IPS-20b (cell line): ENCODE measurements around the gene TMEM223.
"Not testable (repeated sequence)": the region's sequence is repeated elsewhere in the genome, so short reads cannot be mapped to it uniquely, and the experiment has no call there.

Source experiments
- H3K27ac ChIP-seq: one replicate; pipeline ENCODE4 v1.5.1; 2013; ENCODE audit warnings: low read length
- H3K27me3 ChIP-seq: 2 replicates; pipeline ENCODE4 v1.6.1; 2013; ENCODE audit warnings: mild to moderate bottlenecking, low read length, inconsistent platforms; ENCODE audit not compliant: insufficient read depth
- H3K36me3 ChIP-seq: 2 replicates; pipeline ENCODE4 v1.6.1; 2013; ENCODE audit warnings: low read depth, mild to moderate bottlenecking, inconsistent platforms, low read length, moderate library complexity; ENCODE audit not compliant: insufficient read depth
- H3K4me1 ChIP-seq: 2 replicates; pipeline ENCODE4 v1.6.1; 2013; ENCODE audit warnings: mild to moderate bottlenecking, control low read depth, inconsistent platforms, low read length, moderate library complexity; ENCODE audit not compliant: insufficient read depth
- H3K4me3 ChIP-seq: 2 replicates; pipeline ENCODE4 v1.5.1; 2013; ENCODE audit warnings: mild to moderate bottlenecking, low read length, inconsistent platforms
- H3K9ac ChIP-seq: 2 replicates; pipeline ENCODE4 v1.6.1; 2013; ENCODE audit warnings: low read depth, mild to moderate bottlenecking, inconsistent platforms, low read length, moderate library complexity
- H3K9me3 ChIP-seq: 2 replicates; pipeline ENCODE4 v1.6.1; 2013; ENCODE audit warnings: mild to moderate bottlenecking, low read depth, low read length, inconsistent platforms; ENCODE audit not compliant: insufficient read depth

The TMEM223 gene

GRCh38 chr11:62771144-62772021 lies 20.4 kb downstream of the TMEM223 start, which contains the start of gene TAF6L:
Gene TAF6L (plus strand): TSS chr11:62771396. CDS start chr11:62775784, 4,388 bp downstream.
- H3K9me3 ChIP-seq, result no peaks in the 10 kb centered on the region
- peak within 1 kb of the TSS; percentile 80; the same call in 1 of the 2 replicates for H3K9ac ChIP-seq
- peak within 1 kb of the TSS; percentile 66 for H3K27ac ChIP-seq
- no peaks in the 10 kb centered on the region for H3K27me3 ChIP-seq
- H3K4me1 ChIP-seq, result peaks cover 7% of the 10 kb centered on the region; the same call in 1 of the 2 replicates
- H3K36me3 ChIP-seq, result peaks cover 42% of the 10 kb centered on the region
- H3K4me3 ChIP-seq, result peak within 1 kb of the TSS; percentile 91

- Histone ChIP-seq H3K9ac (peak overlapping the region; percentile 80; the same call in 1 of the 2 replicates), H3K9me3 (no peaks in the 10 kb centered on the region), H3K27me3 (no peaks in the 10 kb centered on the region), H3K4me1 (peaks cover 7% of the 10 kb centered on the region; the same call in 1 of the 2 replicates), H3K27ac (peak overlapping the region; percentile 66), H3K36me3 (peaks cover 42% of the 10 kb centered on the region), H3K4me3 (peak overlapping the region; percentile 91)
Measured at GRCh38 chr11:62770778-62771143, 21.0 kb downstream of the TMEM223 start.

DNA sequence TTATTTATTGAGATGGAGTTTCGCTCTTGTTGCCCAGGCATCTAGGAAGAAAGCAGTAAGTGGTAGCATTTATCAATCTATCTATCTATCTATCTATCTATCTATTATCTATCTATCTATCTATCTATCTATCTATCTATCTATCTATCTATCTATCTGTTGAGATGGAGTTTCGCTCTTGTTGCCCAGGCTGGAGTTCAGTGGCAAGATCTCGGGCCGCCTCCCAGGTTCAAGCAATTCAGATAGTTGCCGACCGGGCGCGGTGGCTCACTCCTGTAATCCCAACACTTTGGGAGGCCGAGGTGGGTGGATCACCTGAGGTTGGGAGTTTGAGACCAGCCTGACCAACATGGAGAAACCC lies 31.0 kb downstream of the TMEM223 start:
- not testable (repeated sequence) for H3K9ac ChIP-seq, H3K9me3 ChIP-seq, H3K27ac ChIP-seq, H3K27me3 ChIP-seq
- peaks cover 27% of the 10 kb centered on the region for H3K36me3 ChIP-seq
- H3K4me1 ChIP-seq, result peaks cover 15% of the 10 kb centered on the region
- H3K4me3 ChIP-seq, result peak overlapping the region; percentile 42; the same call in 1 of the 2 replicates

DNA sequence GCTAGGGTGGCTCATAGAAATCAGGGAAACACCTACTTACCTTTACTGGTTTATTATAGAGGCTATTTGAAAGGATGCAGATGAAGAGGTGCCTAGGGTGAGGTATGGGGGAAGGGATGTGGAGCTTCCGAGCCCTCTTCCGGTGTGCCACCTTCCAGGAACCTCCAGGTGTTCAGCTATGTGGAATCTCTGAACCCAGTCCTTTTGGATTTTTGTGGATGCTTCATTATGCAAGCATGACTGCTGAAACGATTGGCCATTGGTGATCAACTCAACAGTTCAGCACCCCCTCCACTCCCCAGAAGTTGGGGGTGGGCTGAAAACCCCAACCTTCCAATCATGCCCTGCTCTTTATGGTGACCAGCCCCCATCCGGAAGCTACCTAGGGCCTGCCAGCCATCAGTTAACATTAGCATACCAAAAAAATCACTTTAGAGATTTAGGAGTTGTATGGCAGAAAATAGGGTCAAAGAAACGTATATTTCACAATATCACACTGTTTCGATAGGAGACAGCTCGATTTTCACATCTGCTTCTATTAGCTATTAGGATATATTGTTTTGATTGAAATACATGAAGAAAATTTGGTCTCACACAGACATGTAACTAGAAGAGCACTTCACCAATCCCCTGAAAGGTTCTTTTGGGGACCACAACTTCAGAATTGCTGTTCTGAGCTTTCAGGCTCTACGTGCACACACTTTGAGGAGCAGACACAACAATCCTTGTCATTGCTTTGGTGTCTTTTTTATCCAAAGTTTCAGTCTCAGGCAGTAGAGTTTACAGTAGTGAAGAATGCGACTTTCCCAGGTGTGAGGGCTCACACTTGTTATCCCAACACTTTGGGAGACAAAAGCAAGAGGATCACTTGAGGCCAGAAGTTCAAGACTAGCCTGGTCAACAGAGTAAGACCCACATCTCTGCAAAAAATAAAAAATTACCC lies 33.7 kb downstream of the TMEM223 start:
- peaks cover 19% of the 10 kb centered on the region for H3K4me1 ChIP-seq
- peaks cover 9% of the 10 kb centered on the region for H3K36me3 ChIP-seq
- H3K27me3 ChIP-seq, result no peaks in the 10 kb centered on the region
- H3K27ac ChIP-seq, result peak overlapping the region; percentile 75
- H3K9me3 ChIP-seq, result no peaks in the 10 kb centered on the region
- peak overlapping the region; percentile 80 for H3K4me3 ChIP-seq
- peak overlapping the region; percentile 87; the same call in 1 of the 2 replicates for H3K9ac ChIP-seq

DNA sequence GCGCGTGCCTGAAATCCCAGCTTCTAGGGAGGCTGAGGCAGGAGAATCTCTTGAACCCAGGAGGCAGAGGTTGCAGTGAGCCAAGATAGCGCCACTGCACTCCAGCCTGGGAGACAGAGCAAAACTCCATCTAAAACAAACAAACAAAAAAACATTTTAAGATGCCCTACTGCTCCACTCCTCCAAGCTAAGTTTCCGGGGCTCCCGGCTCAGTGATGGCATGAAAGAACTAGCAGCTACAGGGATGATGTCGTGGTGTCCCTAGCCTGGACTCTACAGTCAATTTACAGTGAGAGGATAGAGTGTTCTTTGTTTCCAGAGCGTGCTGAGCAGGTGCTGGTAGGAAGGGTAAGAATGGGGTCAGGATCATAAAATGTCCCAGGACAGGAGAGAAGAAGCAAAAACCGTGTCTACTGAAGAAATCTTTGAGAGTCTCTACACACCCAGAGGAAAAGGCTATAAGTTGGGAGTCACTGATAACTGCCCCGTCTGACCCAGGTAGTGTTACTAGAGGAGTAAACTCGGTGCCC lies 36.7 kb downstream of the TMEM223 start:
- Histone ChIP-seq H3K4me3 (peak overlapping the region; percentile 13; the same call in 1 of the 2 replicates), H3K9ac (peak overlapping the region; percentile 8; the same call in 1 of the 2 replicates), H3K36me3 (peaks cover 30% of the 10 kb centered on the region), H3K4me1 (peaks cover 10% of the 10 kb centered on the region; the same call in 1 of the 2 replicates), H3K9me3 (no peaks in the 10 kb centered on the region), H3K27me3 (no peaks in the 10 kb centered on the region), H3K27ac (no peak overlapping the region)

DNA sequence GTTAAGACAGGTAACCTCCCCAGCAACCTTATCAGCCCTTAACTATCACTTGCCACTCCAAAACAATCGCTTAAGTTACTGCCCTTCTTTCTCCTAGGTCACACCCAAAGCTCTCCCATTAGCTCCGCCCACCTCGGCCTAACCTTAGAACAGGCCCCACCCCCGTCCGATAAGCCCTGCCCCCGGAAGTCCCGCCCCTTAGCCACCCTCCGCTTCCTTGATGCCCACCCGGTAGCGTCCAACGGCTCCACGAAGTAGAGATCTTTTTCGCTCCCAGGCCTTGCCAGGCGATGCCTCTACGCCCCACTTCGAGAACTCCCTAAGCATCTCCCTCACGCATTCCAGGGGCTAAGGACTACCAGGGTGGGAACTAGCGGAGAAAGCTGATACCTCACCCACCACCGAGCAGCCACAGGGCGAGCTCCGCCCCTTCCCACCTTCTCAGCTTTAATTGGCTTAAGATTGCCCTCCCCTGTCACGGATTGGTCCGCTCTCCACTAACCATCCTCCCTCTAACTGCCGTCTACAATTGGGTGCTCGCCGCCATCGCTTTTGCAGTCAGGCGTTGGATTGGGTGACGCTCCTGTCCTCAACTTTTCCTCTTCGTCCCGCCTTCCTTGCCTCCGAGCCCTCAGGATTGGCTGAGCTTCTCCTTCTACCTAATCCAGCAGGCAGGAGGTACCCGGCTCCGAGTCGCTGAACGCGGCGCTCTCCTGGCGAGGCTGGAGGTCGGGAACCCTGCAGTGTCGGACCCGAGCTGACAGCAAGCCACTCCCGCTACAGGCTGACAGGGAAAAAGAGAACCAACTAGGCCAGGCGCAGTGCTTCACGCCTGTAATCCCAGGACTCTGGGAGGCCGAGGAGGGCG lies 37.8 kb downstream of the TMEM223 start, which contains the start of gene ZBTB3:
Gene ZBTB3, minus strand, starts transcription at position 425 of the 868 bp plus-strand sequence. CDS start 496 bp downstream, outside the sequence.
- H3K9ac ChIP-seq, result peak within 1 kb of the TSS; percentile 77
- H3K9me3 ChIP-seq, result no peaks in the 10 kb centered on the region
- no peaks in the 10 kb centered on the region for H3K27me3 ChIP-seq
- peak within 1 kb of the TSS; percentile 69 for H3K27ac ChIP-seq
- peaks cover 10% of the 10 kb centered on the region; the same call in 1 of the 2 replicates for H3K4me1 ChIP-seq
- peaks cover 40% of the 10 kb centered on the region for H3K36me3 ChIP-seq
- H3K4me3 ChIP-seq, result peak within 1 kb of the TSS; percentile 79

DNA sequence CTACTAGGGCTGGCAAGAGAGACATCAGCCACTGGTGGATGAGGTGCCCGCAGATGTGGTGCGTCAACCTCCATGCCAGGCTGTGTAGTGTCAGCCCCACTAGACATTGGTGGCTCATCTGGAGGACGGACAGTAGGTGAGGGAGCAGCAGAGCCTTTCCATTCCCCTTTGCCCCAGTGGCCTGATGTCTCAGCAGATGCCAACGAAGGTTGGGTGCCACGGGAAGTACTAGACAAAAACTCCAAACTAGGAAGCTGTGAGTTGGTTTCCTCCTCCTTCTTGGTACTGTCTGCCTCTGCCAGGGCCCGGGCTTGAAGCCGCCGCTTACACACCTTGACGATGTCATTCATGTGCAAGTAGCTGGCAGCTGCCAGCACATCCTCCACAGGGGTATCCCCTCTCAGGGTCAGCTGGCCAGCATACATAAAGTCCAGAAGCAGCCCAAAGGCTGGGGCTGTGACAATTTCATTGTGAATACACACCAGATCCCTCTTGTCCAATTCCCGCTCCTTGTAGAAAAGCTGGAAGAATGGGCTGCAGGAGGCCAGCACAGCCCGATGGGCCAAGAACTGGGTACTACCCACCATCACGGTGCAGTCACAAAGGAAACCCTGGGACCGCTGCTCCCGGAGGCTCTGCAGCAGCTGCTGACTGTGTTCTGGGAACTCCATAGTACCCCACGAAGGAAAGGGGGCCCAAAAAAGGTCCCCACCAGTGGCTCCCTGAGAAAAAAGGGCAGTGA lies 38.6 kb downstream of the TMEM223 start:
- Histone ChIP-seq H3K27me3 (no peaks in the 10 kb centered on the region), H3K27ac (no peak overlapping the region), H3K9me3 (no peaks in the 10 kb centered on the region), H3K36me3 (peaks cover 42% of the 10 kb centered on the region), H3K9ac (peak overlapping the region; percentile 77; the same call in 1 of the 2 replicates), H3K4me1 (peaks cover 5% of the 10 kb centered on the region; the same call in 1 of the 2 replicates), H3K4me3 (peak overlapping the region; percentile 79; the same call in 1 of the 2 replicates)

DNA sequence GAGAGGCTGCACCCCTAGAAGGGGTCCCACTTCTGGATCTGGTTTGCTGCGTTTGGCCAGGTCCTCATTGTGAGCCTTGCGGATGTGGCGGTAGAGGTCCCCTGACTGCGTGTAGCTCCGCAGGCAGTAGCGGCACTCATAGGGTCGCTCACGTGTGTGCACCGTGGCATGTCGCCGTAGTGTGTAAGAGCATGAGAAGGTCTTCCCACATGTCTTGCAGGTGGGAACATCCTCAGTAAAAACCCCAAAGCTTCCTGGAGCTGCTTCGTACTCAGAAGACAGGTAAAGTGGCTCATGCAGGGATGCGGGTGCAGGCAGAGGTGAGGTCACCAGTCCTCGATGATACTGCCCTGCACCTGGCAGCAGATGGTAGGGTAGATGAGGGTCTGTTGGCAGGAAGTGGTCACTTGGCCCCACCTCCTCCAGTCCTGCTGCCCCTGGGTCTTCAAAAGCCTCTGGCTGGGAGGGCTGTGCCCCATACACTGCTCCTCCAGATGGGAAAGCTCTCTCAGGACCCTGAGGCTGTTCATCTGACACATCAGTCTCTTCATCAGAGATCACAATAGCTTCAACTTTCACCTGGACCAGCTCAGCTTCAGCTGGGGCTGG lies 39.5 kb downstream of the TMEM223 start:
- Histone ChIP-seq H3K27me3 (no peaks in the 10 kb centered on the region), H3K9ac (no peak overlapping the region), H3K9me3 (no peaks in the 10 kb centered on the region), H3K4me1 (peaks cover 4% of the 10 kb centered on the region; the same call in 1 of the 2 replicates), H3K27ac (no peak overlapping the region), H3K36me3 (peaks cover 42% of the 10 kb centered on the region), H3K4me3 (no peak overlapping the region)

GRCh38 chr11:62749931-62750330 lies 41.9 kb downstream of the TMEM223 start:
- H3K4me1 ChIP-seq, H3K27me3 ChIP-seq, H3K27ac ChIP-seq, H3K9me3 ChIP-seq, H3K4me3 ChIP-seq, H3K9ac ChIP-seq: not testable (repeated sequence)
- peaks cover 42% of the 10 kb centered on the region for H3K36me3 ChIP-seq
